Skeletal muscle tissue (tissue), 4 donors: ENCODE results near the gene CBL. TPM values are rescaled to one million over a fixed set of nuclear protein-coding genes. Genes with fewer than 3 reads are reported as not detected.
A peak's percentile ranks its signal among the peaks of the same experiment; 100 is the strongest.

Experiments
- H3K27ac ChIP-seq: one replicate; pipeline ENCODE4 v1.7.0; 2013; ENCODE audit warnings: mild to moderate bottlenecking, low read depth, low read length, inconsistent platforms
- H3K27me3 ChIP-seq, 3 donors: one replicate each; pipeline ENCODE4 v1.7.0; 2013; ENCODE audit warnings: low read length in 3 of 3; ENCODE audit not compliant: control insufficient read depth in 3 of 3, insufficient read depth in 3 of 3
- H3K36me3 ChIP-seq, 3 donors: one replicate each; pipeline ENCODE4 v1.7.0; 2013; ENCODE audit warnings: low read length in 3 of 3; ENCODE audit not compliant: control insufficient read depth in 3 of 3, insufficient read depth in 3 of 3
- H3K4me1 ChIP-seq, 3 donors: one replicate each; pipeline ENCODE4 v1.7.0; 2013; ENCODE audit warnings: low read length in 3 of 3, mild to moderate bottlenecking in 3 of 3; ENCODE audit not compliant: control insufficient read depth in 3 of 3, insufficient read depth in 3 of 3
- H3K4me3 ChIP-seq, 3 donors: one replicate each; pipeline ENCODE4 v1.7.0; 2013; ENCODE audit warnings: low read length in 3 of 3
- H3K9ac ChIP-seq, 3 donors: one replicate each; pipeline ENCODE4 v1.7.0; 2013; ENCODE audit warnings: low read length in 3 of 3, mild to moderate bottlenecking in 3 of 3, moderate library complexity in 2 of 3, low read depth in 1 of 3
- H3K9me3 ChIP-seq, 3 donors: one replicate each; pipeline ENCODE4 v1.7.0; 2013; ENCODE audit warnings: low read length in 3 of 3; ENCODE audit not compliant: control insufficient read depth in 3 of 3
- total RNA-seq: library from RNA; depleted of rRNA; stranded (reverse); fragments of >200 nt; gene quantifications from one replicate; pipeline ENCODE4 v1.2.3, GENCODE V29; 2014
- donor health status: Osteomylitis.

CBL gene
- total RNA-seq, 1 donor from 2014 or later: 9.9 TPM

DNA sequence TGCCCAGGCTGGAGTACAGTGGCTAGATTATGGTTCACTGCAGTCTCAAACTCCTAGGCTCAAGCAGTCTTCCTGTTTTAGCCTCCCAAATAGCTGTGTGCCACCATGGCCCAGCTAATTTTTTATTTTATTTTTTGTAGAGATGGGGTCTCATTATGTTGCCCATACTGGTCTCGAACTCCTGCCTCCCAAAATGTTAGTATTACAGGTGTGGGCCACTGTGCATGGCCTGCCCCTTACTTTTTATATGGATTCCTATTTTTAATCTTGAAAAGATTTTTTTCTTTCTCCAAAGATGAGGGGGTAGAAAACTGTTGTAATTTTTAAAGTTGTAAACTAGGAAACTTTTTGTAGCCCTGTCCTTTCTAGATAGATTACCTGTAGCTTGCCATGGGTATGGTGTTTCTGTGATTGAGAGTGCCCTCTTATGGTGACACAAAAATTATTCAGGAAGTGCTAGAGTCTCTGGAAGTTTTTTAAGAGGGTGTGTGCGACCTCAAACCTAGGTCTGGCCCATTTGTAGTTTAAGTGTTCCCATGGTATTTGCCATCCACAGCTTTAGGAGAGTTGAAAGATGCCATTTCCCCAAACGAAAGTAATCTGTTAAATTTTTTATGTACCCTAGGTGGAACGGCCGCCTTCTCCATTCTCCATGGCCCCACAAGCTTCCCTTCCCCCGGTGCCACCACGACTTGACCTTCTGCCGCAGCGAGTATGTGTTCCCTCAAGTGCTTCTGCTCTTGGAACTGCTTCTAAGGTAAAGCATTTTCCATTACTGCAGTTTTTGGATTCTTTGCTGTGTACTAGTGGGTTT lies 78.4 kb downstream of the CBL start:
- no peak overlapping the region for H3K27ac ChIP-seq
- no peaks in the 10 kb centered on the region for H3K4me1 ChIP-seq
- H3K4me3 ChIP-seq: no peak overlapping the region
- no peaks in the 10 kb centered on the region for H3K27me3 ChIP-seq
- peaks cover 6 to 18% (median 13%) of the 10 kb centered on the region in 3 donors for H3K36me3 ChIP-seq
- no peaks in the 10 kb centered on the region for H3K9me3 ChIP-seq
- no peak overlapping the region for H3K9ac ChIP-seq

DNA sequence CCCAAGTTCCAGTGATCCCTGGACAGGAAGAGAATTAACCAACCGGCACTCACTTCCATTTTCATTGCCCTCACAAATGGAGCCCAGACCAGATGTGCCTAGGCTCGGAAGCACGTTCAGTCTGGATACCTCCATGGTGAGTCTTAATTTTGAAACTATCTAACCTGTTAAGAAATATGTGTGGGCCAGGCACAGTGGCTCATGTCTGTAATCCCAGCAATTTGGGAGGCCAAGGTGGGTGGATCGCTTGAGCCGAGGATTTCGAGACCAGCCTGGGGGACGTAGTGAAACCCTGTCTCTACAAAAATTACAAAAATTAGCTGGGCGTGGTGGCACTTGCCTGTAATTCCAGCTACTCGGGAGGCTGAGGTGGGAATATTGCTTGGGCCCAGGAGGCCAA lies 79.3 kb downstream of the CBL start:
- no peaks in the 10 kb centered on the region for H3K9me3 ChIP-seq

DNA sequence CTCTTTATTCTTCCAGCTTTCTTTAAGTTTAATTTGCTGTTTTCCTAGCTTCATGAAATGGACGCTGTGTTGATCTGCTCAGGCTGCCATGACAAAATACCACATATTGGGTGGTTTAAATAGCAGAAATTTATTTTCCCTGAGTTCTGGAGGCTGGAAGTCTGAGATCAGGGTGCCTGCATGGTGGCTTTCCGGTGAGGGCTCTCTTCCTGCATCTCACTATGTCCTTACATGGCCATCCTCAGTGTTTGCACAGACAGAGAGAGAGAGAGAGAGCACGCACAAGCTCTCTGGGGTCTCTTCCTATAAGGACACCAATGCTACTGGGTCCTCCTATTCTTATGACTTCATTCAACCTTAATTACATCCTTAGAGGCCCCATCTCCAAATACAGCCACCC lies 82.1 kb downstream of the CBL start:
- no peak overlapping the region for H3K9ac ChIP-seq
- H3K9me3 ChIP-seq: no peaks in the 10 kb centered on the region
- H3K4me3 ChIP-seq: no peak overlapping the region
- no peak overlapping the region for H3K27ac ChIP-seq
- H3K36me3 ChIP-seq: peaks cover 10 to 22% (median 19%) of the 10 kb centered on the region in 3 donors
- H3K4me1 ChIP-seq: no peaks in the 10 kb centered on the region
- H3K27me3 ChIP-seq: no peaks in the 10 kb centered on the region

More for the DNA sequence above, 79.3 kb downstream of the CBL start:
- Histone ChIP-seq H3K27me3 (no peaks in the 10 kb centered on the region), H3K9ac (no peak overlapping the region), H3K27ac (no peak overlapping the region), H3K4me3 (no peak overlapping the region), H3K36me3 (peaks cover 6 to 18% (median 13%) of the 10 kb centered on the region in 3 donors), H3K4me1 (no peaks in the 10 kb centered on the region)

DNA sequence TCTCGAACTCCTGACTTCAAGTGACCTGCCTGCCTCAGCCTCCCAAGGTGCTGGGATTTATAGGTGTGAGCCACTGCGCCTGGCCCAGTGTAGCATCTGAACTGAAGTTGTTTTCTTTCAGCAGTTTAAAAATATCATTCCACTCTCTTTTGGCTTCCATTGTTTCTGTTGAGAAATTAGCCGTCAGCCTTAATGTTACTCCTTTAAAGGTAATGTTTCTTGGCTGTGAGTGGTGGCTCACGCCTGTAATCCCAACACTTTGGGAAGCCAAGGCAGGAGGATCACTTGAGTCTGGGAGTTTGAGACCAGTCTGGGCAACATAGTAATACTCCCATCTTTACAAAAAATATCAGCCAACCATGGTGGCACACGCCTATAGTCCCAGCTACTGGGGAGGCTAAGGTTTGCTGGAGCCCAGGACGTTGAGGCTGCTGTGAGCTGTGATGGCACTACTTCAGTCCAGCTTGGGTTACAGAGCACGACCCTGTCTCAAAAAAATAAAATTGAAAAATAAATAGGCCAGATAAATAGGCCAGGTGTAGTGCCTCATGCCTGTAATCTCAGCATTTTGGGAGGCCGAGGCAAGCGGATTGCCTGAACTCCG lies 84.9 kb downstream of the CBL start:
- Histone ChIP-seq H3K36me3 (peaks cover 4 to 15% (median 6%) of the 10 kb centered on the region in 3 donors), H3K9me3 (no peaks in the 10 kb centered on the region), H3K4me1 (no peaks in the 10 kb centered on the region), H3K4me3 (no peak overlapping the region), H3K27ac (no peak overlapping the region), H3K9ac (no peak overlapping the region), H3K27me3 (no peaks in the 10 kb centered on the region)

DNA sequence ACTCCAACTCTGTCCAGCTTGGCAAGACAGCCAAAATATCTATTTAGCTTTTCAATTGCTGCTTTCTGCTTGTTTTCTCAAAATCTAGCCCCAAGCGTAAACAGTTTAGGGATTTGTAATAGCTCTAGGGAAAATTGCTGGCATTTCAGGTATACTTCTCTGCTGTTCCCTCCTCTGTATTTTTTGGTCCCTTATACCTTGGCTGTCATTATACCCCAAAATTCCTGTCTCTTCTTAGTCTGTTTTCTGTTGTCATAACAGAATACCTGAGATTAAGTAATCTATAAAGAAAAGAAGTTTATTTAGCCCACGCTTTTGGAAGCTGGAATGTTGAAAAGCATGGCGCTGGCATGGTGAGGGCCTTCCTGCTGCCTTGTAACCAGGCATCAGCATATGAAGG lies 87.3 kb downstream of the CBL start:
- H3K9ac ChIP-seq: no peak overlapping the region
- H3K36me3 ChIP-seq: peaks cover 4 to 12% (median 6%) of the 10 kb centered on the region in 3 donors
- H3K4me3 ChIP-seq: no peak overlapping the region
- H3K27me3 ChIP-seq: no peaks in the 10 kb centered on the region
- H3K9me3 ChIP-seq: no peaks in the 10 kb centered on the region
- no peak overlapping the region for H3K27ac ChIP-seq
- peaks cover 8 to 18% (median 9%) of the 10 kb centered on the region in 3 donors for H3K4me1 ChIP-seq

DNA sequence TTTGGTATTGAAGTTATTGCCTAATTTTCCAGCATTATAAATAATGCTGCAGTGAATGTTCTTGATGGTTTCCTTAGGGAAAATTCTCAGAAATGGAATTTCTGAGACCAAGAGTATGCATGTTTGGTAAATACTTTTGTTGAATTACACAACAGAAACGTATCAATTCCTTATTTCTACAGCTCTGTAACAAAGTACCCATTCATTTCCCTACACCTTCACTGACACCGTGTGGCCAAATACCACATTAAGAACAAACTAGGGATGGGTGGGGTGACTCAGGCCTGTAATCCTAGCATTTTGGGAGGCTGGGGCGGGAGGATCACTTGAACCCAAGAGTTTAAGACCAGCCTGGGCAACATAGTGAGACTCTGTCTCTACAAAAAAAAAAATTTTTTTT lies 89.0 kb downstream of the CBL start:
- Histone ChIP-seq H3K36me3 (peaks cover 4 to 22% (median 6%) of the 10 kb centered on the region in 3 donors), H3K4me1 (peaks cover 23 to 33% (median 24%) of the 10 kb centered on the region in 3 donors), H3K4me3 (no peak overlapping the region), H3K27ac (no peak overlapping the region), H3K27me3 (no peaks in the 10 kb centered on the region), H3K9me3 (no peaks in the 10 kb centered on the region), H3K9ac (no peak overlapping the region)

DNA sequence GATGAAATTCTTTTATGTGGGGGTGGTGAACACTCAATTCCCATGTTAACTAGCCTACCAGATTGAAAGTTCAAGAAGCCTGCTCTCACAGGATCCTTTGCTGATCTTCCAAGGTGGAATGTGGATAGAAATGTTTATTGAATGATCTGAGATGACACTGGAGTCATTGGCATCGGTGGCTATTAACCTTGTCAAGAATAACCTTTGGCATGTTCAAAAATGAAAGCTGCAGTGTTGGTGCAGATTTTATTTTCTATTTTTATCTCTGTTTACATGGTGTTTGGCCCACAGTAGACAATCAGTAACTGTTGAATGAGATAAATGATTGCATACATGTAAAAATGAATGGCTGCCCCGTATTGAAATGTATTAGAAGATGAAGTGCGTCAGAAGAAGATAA lies 91.8 kb downstream of the CBL start:
- Histone ChIP-seq H3K27me3 (no peaks in the 10 kb centered on the region), H3K4me3 (no peak overlapping the region), H3K27ac (peak overlapping the region; percentile 81), H3K36me3 (peaks cover 0 to 25% (median 0%) of the 10 kb centered on the region in 3 donors), H3K4me1 (peaks cover 41 to 59% (median 50%) of the 10 kb centered on the region in 3 donors), H3K9ac (no peak overlapping the region), H3K9me3 (no peaks in the 10 kb centered on the region)

DNA sequence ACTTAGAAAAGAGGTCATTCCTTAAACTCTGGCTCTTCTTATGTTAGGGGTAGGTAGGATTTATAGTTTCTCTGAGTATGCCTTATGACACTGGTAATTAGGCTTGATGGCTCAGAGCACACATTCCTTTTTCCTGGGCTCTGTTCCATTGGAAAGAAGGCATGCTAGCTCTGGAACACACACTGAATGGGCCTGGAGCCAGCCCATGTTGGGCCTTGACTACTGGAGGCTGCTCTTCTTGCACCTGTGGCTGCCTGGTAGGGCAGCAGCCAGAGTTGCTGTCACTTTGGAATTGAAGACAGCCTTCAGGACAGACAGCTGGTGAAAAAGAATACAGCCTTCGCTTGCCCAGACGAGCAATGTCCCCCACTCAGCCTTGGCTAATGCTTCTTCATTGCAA lies 92.6 kb downstream of the CBL start:
- H3K27ac ChIP-seq: peak overlapping the region; percentile 81
- H3K9ac ChIP-seq: no peak overlapping the region
- no peaks in the 10 kb centered on the region for H3K9me3 ChIP-seq
- H3K4me3 ChIP-seq: peak overlapping the region in 1 of 3 donors; percentile 10
- no peaks in the 10 kb centered on the region for H3K27me3 ChIP-seq
- H3K36me3 ChIP-seq: peaks cover 0 to 25% (median 0%) of the 10 kb centered on the region in 3 donors
- peaks cover 41 to 66% (median 54%) of the 10 kb centered on the region in 3 donors for H3K4me1 ChIP-seq

DNA sequence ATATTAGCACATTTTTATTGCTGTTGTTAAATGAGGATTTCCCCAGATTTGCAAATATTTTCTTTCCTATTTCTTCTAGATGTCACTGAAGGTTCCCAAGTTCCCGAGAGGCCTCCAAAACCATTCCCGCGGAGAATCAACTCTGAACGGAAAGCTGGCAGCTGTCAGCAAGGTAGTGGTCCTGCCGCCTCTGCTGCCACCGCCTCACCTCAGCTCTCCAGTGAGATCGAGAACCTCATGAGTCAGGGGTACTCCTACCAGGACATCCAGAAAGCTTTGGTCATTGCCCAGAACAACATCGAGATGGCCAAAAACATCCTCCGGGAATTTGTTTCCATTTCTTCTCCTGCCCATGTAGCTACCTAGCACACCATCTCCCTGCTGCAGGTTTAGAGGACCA lies 93.3 kb downstream of the CBL start:
- H3K27ac ChIP-seq: peak overlapping the region; percentile 81
- no peak overlapping the region for H3K9ac ChIP-seq
- no peaks in the 10 kb centered on the region for H3K27me3 ChIP-seq
- no peaks in the 10 kb centered on the region for H3K9me3 ChIP-seq
- H3K4me1 ChIP-seq: peaks cover 41 to 73% (median 61%) of the 10 kb centered on the region in 3 donors
- peaks cover 0 to 25% (median 0%) of the 10 kb centered on the region in 3 donors for H3K36me3 ChIP-seq
- peak overlapping the region in 2 of 3 donors; percentile 30 to 38 for H3K4me3 ChIP-seq
